ENCODE data around the gene LRTM2. TPM values are rescaled to one million over a fixed set of nuclear protein-coding genes. Genes with fewer than 3 reads are reported as not detected.
"Not testable (repeated sequence)": the region's sequence is repeated elsewhere in the genome, so short reads cannot be mapped to it uniquely, and the experiment has no call there.

The LRTM2 gene
- total and polyA plus RNA-seq, 2 experiments from 2014 or later = not detected

DNA sequence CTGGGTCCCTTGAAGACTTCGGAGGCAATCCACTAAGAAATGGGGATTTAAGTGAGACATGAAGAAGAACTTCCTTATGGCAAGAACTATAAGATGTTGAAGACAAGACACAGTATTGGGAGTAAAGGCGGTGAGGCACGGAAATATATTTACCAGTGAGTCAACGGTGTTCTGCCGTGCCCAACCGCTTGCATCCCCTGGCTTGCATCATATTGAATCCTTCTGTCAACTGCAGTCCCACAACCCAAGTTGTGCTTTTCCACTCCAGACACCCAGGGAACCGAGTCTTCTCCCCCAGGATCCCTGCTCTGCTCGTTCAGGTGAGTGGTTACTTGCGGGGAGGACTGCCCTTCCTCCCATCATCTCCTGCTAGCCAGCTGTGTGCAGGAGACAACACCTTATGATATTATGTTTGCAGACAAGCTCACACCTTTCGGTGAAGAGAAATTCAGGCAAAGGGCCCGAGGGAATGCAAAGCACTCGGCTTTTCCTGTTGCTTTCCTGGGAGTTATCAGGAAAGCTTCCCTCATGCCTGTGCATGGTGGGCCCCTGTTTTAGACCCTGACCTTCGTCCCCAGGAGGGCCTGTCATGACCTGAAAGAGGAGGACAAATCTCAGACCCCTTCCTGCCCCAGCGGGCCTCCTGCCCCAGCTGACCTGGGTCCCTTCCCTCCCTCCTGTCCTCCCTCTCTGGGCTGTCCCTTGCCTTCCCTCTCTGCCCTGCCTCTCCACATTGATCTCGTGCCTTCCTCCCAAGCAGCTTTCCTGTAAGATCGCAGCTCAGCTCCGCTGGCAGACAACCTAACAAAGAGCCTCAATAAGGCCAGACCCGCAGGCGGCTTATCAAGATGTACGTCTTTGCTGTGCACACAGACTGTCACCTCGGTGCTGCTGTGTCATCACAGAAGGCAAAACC lies 4.3 kb upstream of the LRTM2 start:
- Histone ChIP-seq H3K27ac (peak overlapping the region; percentile 32), H4K20me1 (ENCODE audit: insufficient read depth, poor library complexity, severe bottlenecking) (no peaks in the 10 kb centered on the region), H3K27me3 (peaks cover 17% of the 10 kb centered on the region), H3K4me2 (peak overlapping the region; percentile 34), H3K79me2 (no peaks in the 10 kb centered on the region), H2AFZ (no peak overlapping the region), H3K9me3 (ENCODE audit: low read depth) (no peaks in the 10 kb centered on the region), H3K9me2 (replicated peaks; ENCODE audit: insufficient read depth) (no peaks in the 10 kb centered on the region), H3K4me1 (ENCODE audit: insufficient read depth) (no peaks in the 10 kb centered on the region), H3K4me3 (no peak overlapping the region), H3K36me3 (replicated peaks; ENCODE audit: insufficient read depth, low read depth) (no peaks in the 10 kb centered on the region)
- no peak for TF ChIP-seq EZH2 (IDR thresholded peaks at IDR 0.05; ENCODE audit: borderline replicate concordance)
- TF ChIP-seq, protein P1, sequence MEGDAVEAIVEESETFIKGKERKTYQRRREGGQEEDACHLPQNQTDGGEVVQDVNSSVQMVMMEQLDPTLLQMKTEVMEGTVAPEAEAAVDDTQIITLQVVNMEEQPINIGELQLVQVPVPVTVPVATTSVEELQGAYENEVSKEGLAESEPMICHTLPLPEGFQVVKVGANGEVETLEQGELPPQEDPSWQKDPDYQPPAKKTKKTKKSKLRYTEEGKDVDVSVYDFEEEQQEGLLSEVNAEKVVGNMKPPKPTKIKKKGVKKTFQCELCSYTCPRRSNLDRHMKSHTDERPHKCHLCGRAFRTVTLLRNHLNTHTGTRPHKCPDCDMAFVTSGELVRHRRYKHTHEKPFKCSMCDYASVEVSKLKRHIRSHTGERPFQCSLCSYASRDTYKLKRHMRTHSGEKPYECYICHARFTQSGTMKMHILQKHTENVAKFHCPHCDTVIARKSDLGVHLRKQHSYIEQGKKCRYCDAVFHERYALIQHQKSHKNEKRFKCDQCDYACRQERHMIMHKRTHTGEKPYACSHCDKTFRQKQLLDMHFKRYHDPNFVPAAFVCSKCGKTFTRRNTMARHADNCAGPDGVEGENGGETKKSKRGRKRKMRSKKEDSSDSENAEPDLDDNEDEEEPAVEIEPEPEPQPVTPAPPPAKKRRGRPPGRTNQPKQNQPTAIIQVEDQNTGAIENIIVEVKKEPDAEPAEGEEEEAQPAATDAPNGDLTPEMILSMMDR (IDR thresholded peaks at IDR 0.05; ENCODE audit: poor library complexity) = no peak
- no peak for TF ChIP-seq EZH2phosphoT487 (IDR thresholded peaks at IDR 0.05; ENCODE audit: low read depth, severe bottlenecking, unreplicated experiment)
- DNase-seq (ENCODE audit: low spot score) = peak; percentile 45
- WGBS (ENCODE audit: low lambda C conversion rate, missing lambda C conversion rate) = 52% methylated on average over 21 of the region's 21 CpGs

DNA sequence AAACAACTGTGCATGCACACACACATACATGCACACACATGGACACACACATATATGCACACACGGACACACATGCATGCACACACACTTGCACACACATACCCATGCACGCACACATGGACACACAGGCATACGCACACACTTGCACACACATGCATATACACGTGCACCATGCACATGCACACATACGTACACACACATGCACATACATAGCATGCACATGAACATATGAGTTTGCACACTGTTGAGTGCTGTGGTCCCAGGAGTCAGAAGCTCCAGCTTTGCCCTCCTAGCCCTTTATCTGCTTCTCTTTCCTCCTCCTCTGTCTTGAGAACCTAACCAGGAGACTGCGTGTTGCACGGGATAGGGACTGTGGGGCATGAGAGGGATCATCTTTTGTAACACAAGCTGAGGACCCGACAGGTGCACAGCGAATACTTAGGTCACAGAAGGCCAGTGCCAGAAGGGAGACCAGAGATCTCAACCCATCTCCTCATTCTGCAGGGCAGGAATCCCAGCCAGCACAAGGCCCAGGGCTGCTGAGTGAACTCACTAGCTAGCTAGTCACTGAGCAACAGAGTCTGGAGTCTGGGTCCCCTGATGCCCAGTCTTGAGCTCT lies 3.5 kb upstream of the LRTM2 start:
- no peaks in the 10 kb centered on the region for H3K9me3 ChIP-seq (ENCODE audit: low read depth)
- peak overlapping the region; percentile 34 for H3K4me2 ChIP-seq
- H3K36me3 ChIP-seq (replicated peaks; ENCODE audit: insufficient read depth, low read depth) = no peaks in the 10 kb centered on the region
- TF ChIP-seq EZH2phosphoT487 (IDR thresholded peaks at IDR 0.05; ENCODE audit: low read depth, severe bottlenecking, unreplicated experiment) (no peak), EZH2 (IDR thresholded peaks at IDR 0.05; ENCODE audit: borderline replicate concordance) (no peak)
- TF ChIP-seq, protein P1 (IDR thresholded peaks at IDR 0.05; ENCODE audit: poor library complexity) = no peak
- no peak overlapping the region for H3K27ac ChIP-seq
- peaks cover 24% of the 10 kb centered on the region for H3K27me3 ChIP-seq
- no peak for DNase-seq (ENCODE audit: low spot score)
- no peaks in the 10 kb centered on the region for H4K20me1 ChIP-seq (ENCODE audit: insufficient read depth, poor library complexity, severe bottlenecking)
- H3K79me2 ChIP-seq = no peaks in the 10 kb centered on the region
- no peaks in the 10 kb centered on the region for H3K9me2 ChIP-seq (replicated peaks; ENCODE audit: insufficient read depth)
- no peaks in the 10 kb centered on the region for H3K4me1 ChIP-seq (ENCODE audit: insufficient read depth)
- no peak overlapping the region for H3K4me3 ChIP-seq
- 95% methylated on average over 9 of the region's 9 CpGs for WGBS (ENCODE audit: low lambda C conversion rate, missing lambda C conversion rate)
- H2AFZ ChIP-seq = no peak overlapping the region

DNA sequence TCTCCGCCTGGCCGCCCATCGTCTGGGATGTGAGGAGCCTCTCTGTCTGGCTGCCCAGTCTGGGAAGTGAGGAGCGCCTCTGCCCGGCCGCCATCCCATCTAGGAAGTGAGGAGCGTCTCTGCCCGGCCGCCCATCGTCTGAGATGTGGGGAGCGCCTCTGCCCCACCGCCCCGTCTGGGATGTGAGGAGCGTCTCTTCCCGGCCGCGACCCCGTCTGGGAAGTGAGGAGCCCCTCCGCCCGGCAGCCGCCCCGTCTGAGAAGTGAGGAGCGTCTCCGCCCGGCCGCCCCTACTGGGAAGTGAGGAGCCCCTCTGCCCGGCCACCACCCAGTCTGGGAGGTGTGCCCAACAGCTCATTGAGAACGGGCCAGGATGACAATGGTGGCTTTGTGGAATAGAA lies 2.4 kb upstream of the LRTM2 start:
- H3K9me3 ChIP-seq (ENCODE audit: low read depth); H3K27ac ChIP-seq; H3K36me3 ChIP-seq (replicated peaks; ENCODE audit: insufficient read depth, low read depth); DNase-seq (ENCODE audit: low spot score); H3K4me3 ChIP-seq; H3K9me2 ChIP-seq (replicated peaks; ENCODE audit: insufficient read depth); H3K79me2 ChIP-seq; H2AFZ ChIP-seq; H4K20me1 ChIP-seq (ENCODE audit: insufficient read depth, poor library complexity, severe bottlenecking); H3K4me2 ChIP-seq; H3K4me1 ChIP-seq (ENCODE audit: insufficient read depth): not testable (repeated sequence)
- peaks cover 35% of the 10 kb centered on the region for H3K27me3 ChIP-seq
- 91% methylated on average over 13 of the region's 28 CpGs for WGBS (ENCODE audit: low lambda C conversion rate, missing lambda C conversion rate)

DNA sequence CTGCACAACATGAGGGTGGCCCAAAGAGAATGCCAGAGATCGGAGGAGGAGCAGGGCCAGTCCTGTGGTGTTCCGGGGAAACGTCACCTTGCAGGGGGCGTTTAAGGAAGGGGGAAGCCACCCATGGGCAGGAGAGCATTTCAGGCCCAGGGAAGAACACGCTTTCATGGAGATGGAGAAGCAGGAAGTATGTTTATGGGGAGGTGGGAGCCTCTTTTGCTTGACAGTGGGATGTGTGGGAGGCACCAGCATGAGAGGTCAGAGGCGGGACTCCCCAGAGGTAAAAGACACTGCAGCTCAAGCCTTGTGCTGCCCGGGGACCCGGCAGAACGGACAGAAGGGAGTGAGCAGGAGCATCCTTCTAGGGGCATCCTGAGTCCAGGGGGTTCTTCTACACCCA lies 1.3 kb upstream of the LRTM2 start:
- no peak overlapping the region for H3K4me2 ChIP-seq
- no peaks in the 10 kb centered on the region for H3K9me2 ChIP-seq (replicated peaks; ENCODE audit: insufficient read depth)
- DNase-seq (ENCODE audit: low spot score) = no peak
- no peak overlapping the region for H2AFZ ChIP-seq
- H3K4me3 ChIP-seq = no peak overlapping the region
- WGBS (ENCODE audit: low lambda C conversion rate, missing lambda C conversion rate) = 82% methylated on average over 9 of the region's 9 CpGs
- peaks cover 39% of the 10 kb centered on the region for H3K27me3 ChIP-seq
- H3K36me3 ChIP-seq (replicated peaks; ENCODE audit: insufficient read depth, low read depth) = no peaks in the 10 kb centered on the region
- H3K27ac ChIP-seq = no peak overlapping the region
- TF ChIP-seq EZH2phosphoT487 (IDR thresholded peaks at IDR 0.05; ENCODE audit: low read depth, severe bottlenecking, unreplicated experiment) = no peak
- no peak for TF ChIP-seq EZH2 (IDR thresholded peaks at IDR 0.05; ENCODE audit: borderline replicate concordance)
- TF ChIP-seq, protein P1 (IDR thresholded peaks at IDR 0.05; ENCODE audit: poor library complexity) = no peak
- H3K4me1 ChIP-seq (ENCODE audit: insufficient read depth) = no peaks in the 10 kb centered on the region
- no peaks in the 10 kb centered on the region for H3K9me3 ChIP-seq (ENCODE audit: low read depth)
- H4K20me1 ChIP-seq (ENCODE audit: insufficient read depth, poor library complexity, severe bottlenecking) = no peaks in the 10 kb centered on the region
- no peaks in the 10 kb centered on the region for H3K79me2 ChIP-seq
